Omental fat pad (tissue), 4 donors: ENCODE data around the gene OGFR. TPM values are rescaled to one million over a fixed set of nuclear protein-coding genes. Genes with fewer than 3 reads are reported as not detected.

ENCODE experiments used
- ATAC-seq: fragments of 150-250 bp; one replicate; pipeline ENCODE4 v1.9.1; 2016; ENCODE audit warnings: mild to moderate bottlenecking, moderate library complexity; ENCODE audit not compliant: low FRiP score
- DNase-seq: peaks from one replicate; pipeline ENCODE4 v3.0.0-alpha.2; 2019; ENCODE audit warnings: low spot score
- total RNA-seq, 4 donors: library from RNA; depleted of rRNA; stranded (reverse); fragments of >200 nt; gene quantifications; one replicate each; pipeline ENCODE4 v1.1.0, GENCODE V29; 2016
- TF ChIP-seq, protein P1 (sequence below), 3 donors: fragments of 450-650 bp; IDR thresholded peaks; one replicate each; pipeline ENCODE4 v1.5.1; 2016 to 2017; ENCODE audit warnings: antibody characterized with exemption in 3 of 3, mild to moderate bottlenecking in 3 of 3, moderate library complexity in 2 of 3

Gene OGFR
- total RNA-seq, 4 donors from 2014 or later = 34.0 to 84.2 (median 52.8) TPM

GRCh38 chr20:62760856-62761758, 43.5 kb upstream of the OGFR start:
- TF ChIP-seq, protein P1, sequence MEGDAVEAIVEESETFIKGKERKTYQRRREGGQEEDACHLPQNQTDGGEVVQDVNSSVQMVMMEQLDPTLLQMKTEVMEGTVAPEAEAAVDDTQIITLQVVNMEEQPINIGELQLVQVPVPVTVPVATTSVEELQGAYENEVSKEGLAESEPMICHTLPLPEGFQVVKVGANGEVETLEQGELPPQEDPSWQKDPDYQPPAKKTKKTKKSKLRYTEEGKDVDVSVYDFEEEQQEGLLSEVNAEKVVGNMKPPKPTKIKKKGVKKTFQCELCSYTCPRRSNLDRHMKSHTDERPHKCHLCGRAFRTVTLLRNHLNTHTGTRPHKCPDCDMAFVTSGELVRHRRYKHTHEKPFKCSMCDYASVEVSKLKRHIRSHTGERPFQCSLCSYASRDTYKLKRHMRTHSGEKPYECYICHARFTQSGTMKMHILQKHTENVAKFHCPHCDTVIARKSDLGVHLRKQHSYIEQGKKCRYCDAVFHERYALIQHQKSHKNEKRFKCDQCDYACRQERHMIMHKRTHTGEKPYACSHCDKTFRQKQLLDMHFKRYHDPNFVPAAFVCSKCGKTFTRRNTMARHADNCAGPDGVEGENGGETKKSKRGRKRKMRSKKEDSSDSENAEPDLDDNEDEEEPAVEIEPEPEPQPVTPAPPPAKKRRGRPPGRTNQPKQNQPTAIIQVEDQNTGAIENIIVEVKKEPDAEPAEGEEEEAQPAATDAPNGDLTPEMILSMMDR (IDR thresholded peaks at IDR 0.05) = no peak
- no peak for ATAC-seq

DNA sequence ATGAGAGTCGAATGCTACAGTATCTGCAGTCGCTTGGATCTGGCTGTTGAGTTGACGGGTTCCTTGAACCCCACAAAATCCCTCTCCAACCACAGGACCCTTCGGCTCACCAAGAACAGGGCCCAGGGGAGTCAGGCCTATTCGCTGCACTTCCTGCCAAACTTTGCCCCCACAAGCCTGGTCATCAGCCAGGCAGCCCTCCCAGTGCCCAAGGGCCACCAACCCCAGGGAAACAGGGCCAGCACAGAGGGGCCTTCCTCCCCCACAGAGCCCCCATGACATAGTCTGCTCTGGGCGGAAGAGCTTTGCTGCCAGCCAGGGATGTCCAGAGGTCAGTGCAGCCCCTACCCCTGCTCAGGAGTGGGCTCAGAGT, 42.9 kb upstream of the OGFR start:
- DNase-seq (no peak), ATAC-seq (no peak)
- TF ChIP-seq, protein P1 (IDR thresholded peaks at IDR 0.05) = no peak

More at GRCh38 chr20:62760856-62761758, 43.5 kb upstream of the OGFR start:
- no peak for DNase-seq

DNA sequence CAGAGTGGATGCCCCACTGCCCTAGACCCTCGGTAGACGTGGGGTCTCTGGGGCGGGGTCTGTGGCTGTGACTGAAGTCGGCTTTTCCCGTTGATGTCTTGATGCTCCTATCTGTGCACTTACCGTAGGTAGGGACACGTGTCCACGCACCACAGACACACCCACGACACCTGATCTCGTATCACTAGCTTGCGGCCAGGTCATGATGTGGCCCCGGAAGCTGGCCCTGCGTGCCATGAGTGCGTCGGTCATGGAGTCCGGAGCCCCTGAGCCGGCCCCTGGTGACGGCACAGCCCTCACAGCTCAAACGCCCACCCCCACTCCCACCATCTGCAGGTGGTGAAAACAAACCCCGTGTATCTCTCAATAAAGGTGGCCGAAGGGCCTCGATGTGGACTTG, 42.3 kb upstream of the OGFR start:
- TF ChIP-seq, protein P1 (IDR thresholded peaks at IDR 0.05) = no peak
- ATAC-seq (no peak), DNase-seq (no peak)

DNA sequence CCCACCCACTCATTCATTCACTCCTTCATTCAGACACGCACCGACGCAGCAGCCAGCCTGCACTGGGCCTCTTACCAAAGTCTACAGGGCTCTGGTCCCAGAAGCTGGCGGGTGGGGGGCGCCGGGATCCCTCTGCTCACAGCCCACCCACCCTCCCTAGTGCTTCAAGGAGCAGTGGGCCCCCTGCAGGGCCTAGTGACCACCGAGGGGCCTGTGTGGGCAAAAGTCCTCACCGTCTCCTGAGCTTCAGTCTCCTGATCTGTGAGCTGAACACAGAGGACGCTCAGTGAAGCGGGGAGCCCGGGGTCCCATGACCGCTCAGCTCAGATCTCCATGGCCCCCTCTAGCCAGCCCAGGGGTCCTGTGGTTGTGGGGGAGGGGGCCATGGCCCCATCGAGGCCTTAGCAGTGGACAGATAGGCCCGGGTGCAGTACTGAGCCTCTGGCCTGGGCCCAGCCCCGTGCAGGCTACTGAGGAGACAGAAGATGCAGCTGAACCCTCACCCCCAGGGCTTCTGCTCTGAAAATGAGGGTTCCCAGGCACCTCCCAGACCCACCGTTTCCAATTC, 41.8 kb upstream of the OGFR start:
- no peak for ATAC-seq
- TF ChIP-seq, protein P1 (IDR thresholded peaks at IDR 0.05) = no peak
- no peak for DNase-seq

GRCh38 chr20:62763404-62763803, 41.2 kb upstream of the OGFR start:
- no peak for DNase-seq
- ATAC-seq = no peak

GRCh38 chr20:62764156-62764935, 40.3 kb upstream of the OGFR start:
- TF ChIP-seq, protein P1 (IDR thresholded peaks at IDR 0.05) = no peak
- ATAC-seq (no peak), DNase-seq (no peak)

More at GRCh38 chr20:62763404-62763803, 41.2 kb upstream of the OGFR start:
- TF ChIP-seq, protein P1 (IDR thresholded peaks at IDR 0.05) = no peak
